ENCODE data around the gene NPHP4. TPM values are rescaled to one million over a fixed set of nuclear protein-coding genes. Genes with fewer than 3 reads are reported as not detected.

The NPHP4 gene
- total and polyA plus RNA-seq, 9 of the 15 experiments (the other 6 are each of a cell fraction or from before 2014, with no cell fraction given) = 0.52 to 26.2 (median 6.7) TPM

DNA sequence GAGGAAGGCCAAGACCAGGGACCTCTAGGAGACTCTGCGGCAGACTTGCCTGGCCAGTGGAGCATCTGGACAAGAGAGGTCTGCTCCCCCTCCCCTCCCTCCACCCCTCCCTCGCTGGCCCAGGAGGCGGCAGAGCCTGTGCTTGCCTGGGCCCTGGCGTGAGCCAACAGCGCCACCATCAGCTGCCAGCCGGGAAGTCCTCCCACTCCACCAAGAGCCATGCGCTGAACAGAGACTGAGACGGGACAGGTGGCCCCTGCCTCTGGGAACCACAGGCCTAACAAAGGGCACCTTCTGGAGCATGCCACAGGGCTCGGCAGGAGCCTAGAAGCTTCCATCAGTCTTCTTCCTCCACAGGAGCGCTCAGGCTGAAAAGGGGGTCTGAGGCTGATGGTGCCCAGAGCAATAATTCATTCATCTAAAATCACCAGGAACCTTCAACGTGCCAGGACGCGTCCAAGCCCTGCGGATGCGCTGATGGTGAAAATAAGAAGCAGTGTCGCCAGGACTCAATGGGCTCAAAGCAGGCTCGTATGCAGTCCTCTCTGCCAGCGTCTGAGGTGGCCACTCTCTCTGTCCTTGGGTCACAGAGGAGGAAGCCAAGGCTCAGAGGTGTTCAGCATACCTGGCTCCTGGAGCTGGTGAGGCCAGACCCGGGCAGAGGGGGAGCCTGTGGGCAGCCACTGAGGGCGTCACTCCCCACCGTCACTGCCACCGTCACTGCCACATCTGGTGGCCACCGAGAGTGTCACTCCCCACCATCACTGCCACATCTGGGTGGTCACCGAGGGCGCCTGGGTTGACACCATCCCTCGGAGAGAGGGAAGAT lies 161.2 kb downstream of the NPHP4 start (continued):
- TF ChIP-seq, protein P1, sequence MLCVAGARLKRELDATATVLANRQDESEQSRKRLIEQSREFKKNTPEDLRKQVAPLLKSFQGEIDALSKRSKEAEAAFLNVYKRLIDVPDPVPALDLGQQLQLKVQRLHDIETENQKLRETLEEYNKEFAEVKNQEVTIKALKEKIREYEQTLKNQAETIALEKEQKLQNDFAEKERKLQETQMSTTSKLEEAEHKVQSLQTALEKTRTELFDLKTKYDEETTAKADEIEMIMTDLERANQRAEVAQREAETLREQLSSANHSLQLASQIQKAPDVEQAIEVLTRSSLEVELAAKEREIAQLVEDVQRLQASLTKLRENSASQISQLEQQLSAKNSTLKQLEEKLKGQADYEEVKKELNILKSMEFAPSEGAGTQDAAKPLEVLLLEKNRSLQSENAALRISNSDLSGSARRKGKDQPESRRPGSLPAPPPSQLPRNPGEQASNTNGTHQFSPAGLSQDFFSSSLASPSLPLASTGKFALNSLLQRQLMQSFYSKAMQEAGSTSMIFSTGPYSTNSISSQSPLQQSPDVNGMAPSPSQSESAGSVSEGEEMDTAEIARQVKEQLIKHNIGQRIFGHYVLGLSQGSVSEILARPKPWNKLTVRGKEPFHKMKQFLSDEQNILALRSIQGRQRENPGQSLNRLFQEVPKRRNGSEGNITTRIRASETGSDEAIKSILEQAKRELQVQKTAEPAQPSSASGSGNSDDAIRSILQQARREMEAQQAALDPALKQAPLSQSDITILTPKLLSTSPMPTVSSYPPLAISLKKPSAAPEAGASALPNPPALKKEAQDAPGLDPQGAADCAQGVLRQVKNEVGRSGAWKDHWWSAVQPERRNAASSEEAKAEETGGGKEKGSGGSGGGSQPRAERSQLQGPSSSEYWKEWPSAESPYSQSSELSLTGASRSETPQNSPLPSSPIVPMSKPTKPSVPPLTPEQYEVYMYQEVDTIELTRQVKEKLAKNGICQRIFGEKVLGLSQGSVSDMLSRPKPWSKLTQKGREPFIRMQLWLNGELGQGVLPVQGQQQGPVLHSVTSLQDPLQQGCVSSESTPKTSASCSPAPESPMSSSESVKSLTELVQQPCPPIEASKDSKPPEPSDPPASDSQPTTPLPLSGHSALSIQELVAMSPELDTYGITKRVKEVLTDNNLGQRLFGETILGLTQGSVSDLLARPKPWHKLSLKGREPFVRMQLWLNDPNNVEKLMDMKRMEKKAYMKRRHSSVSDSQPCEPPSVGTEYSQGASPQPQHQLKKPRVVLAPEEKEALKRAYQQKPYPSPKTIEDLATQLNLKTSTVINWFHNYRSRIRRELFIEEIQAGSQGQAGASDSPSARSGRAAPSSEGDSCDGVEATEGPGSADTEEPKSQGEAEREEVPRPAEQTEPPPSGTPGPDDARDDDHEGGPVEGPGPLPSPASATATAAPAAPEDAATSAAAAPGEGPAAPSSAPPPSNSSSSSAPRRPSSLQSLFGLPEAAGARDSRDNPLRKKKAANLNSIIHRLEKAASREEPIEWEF (CRISPR knock-in tag; IDR thresholded peaks at IDR 0.05) = no peak
- TF ChIP-seq, protein P2, sequence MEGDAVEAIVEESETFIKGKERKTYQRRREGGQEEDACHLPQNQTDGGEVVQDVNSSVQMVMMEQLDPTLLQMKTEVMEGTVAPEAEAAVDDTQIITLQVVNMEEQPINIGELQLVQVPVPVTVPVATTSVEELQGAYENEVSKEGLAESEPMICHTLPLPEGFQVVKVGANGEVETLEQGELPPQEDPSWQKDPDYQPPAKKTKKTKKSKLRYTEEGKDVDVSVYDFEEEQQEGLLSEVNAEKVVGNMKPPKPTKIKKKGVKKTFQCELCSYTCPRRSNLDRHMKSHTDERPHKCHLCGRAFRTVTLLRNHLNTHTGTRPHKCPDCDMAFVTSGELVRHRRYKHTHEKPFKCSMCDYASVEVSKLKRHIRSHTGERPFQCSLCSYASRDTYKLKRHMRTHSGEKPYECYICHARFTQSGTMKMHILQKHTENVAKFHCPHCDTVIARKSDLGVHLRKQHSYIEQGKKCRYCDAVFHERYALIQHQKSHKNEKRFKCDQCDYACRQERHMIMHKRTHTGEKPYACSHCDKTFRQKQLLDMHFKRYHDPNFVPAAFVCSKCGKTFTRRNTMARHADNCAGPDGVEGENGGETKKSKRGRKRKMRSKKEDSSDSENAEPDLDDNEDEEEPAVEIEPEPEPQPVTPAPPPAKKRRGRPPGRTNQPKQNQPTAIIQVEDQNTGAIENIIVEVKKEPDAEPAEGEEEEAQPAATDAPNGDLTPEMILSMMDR (IDR thresholded peaks at IDR 0.05 in 2 of 3, conservative IDR thresholded peaks at IDR 0.05 in 1 of 3; ENCODE audit: insufficient read depth in 2 of 3, low read depth in 1 of 3, low read length in 3 of 3) = peak; percentile 59 to 82 (median 70)
- TF ChIP-seq ZC3H8 (IDR thresholded peaks at IDR 0.05) (no peak), TRIM28 (IDR thresholded peaks at IDR 0.05) (no peak), SMARCA4 (IDR thresholded peaks at IDR 0.05) (no peak), TFAP4 (CRISPR knock-in tag; IDR thresholded peaks at IDR 0.05; ENCODE audit: borderline replicate concordance) (peak; percentile 17; the same call in 1 of the 2 replicates)
